HFFc6 (cell line): ENCODE data around the gene MBTPS1. TPM values are rescaled to one million over a fixed set of nuclear protein-coding genes. Genes with fewer than 3 reads are reported as not detected.

ENCODE experiments used
- DNase-seq: peaks from one replicate; pipeline ENCODE4 v3.0.0-alpha.2; 2018
- H3K27ac Mint-ChIP-seq: 2 replicates; pipeline ENCODE4 v1.8.0; 2020; ENCODE audit warnings: mild to moderate bottlenecking, mixed read lengths
- H3K27me3 Mint-ChIP-seq: 2 replicates; pipeline ENCODE4 v1.8.0; 2021; ENCODE audit warnings: mild to moderate bottlenecking, moderate library complexity, mixed read lengths; ENCODE audit not compliant: insufficient read depth
- H3K36me3 Mint-ChIP-seq: 2 replicates; pipeline ENCODE4 v1.8.0; 2021; ENCODE audit warnings: low read depth, mixed read lengths
- H3K4me1 Mint-ChIP-seq: 2 replicates; pipeline ENCODE4 v1.8.0; 2020; ENCODE audit warnings: low read depth, mixed read lengths
- H3K4me3 Mint-ChIP-seq: 2 replicates; pipeline ENCODE4 v1.8.0; 2020; ENCODE audit warnings: mild to moderate bottlenecking, moderate library complexity, mixed read lengths
- H3K9me3 Mint-ChIP-seq: 2 replicates; pipeline ENCODE4 v1.8.0; 2020; ENCODE audit warnings: mild to moderate bottlenecking, mixed read lengths
- CTCF ChIP-seq: fragments of 200-600 bp; sonication (generic); IDR thresholded peaks from 2 replicates; pipeline ENCODE4 v1.5.0; 2021; ENCODE audit warnings: antibody characterized with exemption, mild to moderate bottlenecking
- total RNA-seq, 6 experiments: library from RNA; stranded (reverse); fragmentation: NEBNext Ultra II Directional; extraction: Animal tissue kit (Norgen Biotek cat#: 25700); gene quantifications; 2 replicates in 1 of 6; 3 replicates in 5 of 6; pipeline ENCODE4 v1.2.3, GENCODE V29; 2021

The MBTPS1 gene
- total RNA-seq, 6 experiments from 2014 or later: 96.6 to 123 (median 102) TPM

- Mint-ChIP-seq H3K4me3 (no peak overlapping the region), H3K4me1 (peaks cover 16% of the 10 kb centered on the region), H3K36me3 (peaks cover 14% of the 10 kb centered on the region), H3K9me3 (no peaks in the 10 kb centered on the region), H3K27me3 (peaks cover 1% of the 10 kb centered on the region; the same call in 1 of the 2 replicates), H3K27ac (no peak overlapping the region)
- DNase-seq: no peak
- TF ChIP-seq CTCF: no peak
These were observed 20.2 kb downstream of the MBTPS1 start for GRCh38 chr16:84096447-84097005.

- H3K4me3 Mint-ChIP-seq: no peak overlapping the region
- TF ChIP-seq CTCF: no peak
- H3K27me3 Mint-ChIP-seq: peaks cover 1% of the 10 kb centered on the region; the same call in 1 of the 2 replicates
- H3K4me1 Mint-ChIP-seq: peaks cover 16% of the 10 kb centered on the region
- no peaks in the 10 kb centered on the region for H3K9me3 Mint-ChIP-seq
- no peak overlapping the region for H3K27ac Mint-ChIP-seq
- DNase-seq: no peak
- peaks cover 17% of the 10 kb centered on the region for H3K36me3 Mint-ChIP-seq
These were observed 21.3 kb downstream of the MBTPS1 start for GRCh38 chr16:84095466-84095865.

GRCh38 chr16:84093879-84094270 lies 22.9 kb downstream of the MBTPS1 start:
- no peak overlapping the region for H3K27ac Mint-ChIP-seq
- H3K36me3 Mint-ChIP-seq: peaks cover 20% of the 10 kb centered on the region
- TF ChIP-seq CTCF: no peak
- no peak for DNase-seq
- no peaks in the 10 kb centered on the region for H3K9me3 Mint-ChIP-seq
- peaks cover 1% of the 10 kb centered on the region; the same call in 1 of the 2 replicates for H3K27me3 Mint-ChIP-seq
- no peak overlapping the region for H3K4me3 Mint-ChIP-seq
- H3K4me1 Mint-ChIP-seq: peaks cover 3% of the 10 kb centered on the region

GRCh38 chr16:84093120-84093878 lies 23.4 kb downstream of the MBTPS1 start:
- Mint-ChIP-seq H3K9me3 (no peaks in the 10 kb centered on the region), H3K27ac (no peak overlapping the region), H3K36me3 (peaks cover 21% of the 10 kb centered on the region; the same call in 1 of the 2 replicates), H3K4me1 (no peaks in the 10 kb centered on the region), H3K4me3 (no peak overlapping the region), H3K27me3 (peaks cover 1% of the 10 kb centered on the region; the same call in 1 of the 2 replicates)
- TF ChIP-seq CTCF: no peak
- DNase-seq: no peak

- H3K36me3 Mint-ChIP-seq: peaks cover 26% of the 10 kb centered on the region; the same call in 1 of the 2 replicates
- no peaks in the 10 kb centered on the region for H3K4me1 Mint-ChIP-seq
- no peak for TF ChIP-seq CTCF
- no peaks in the 10 kb centered on the region for H3K9me3 Mint-ChIP-seq
- H3K27ac Mint-ChIP-seq: no peak overlapping the region
- peaks cover 1% of the 10 kb centered on the region; the same call in 1 of the 2 replicates for H3K27me3 Mint-ChIP-seq
- H3K4me3 Mint-ChIP-seq: no peak overlapping the region
- DNase-seq: no peak
These were observed 25.3 kb downstream of the MBTPS1 start for GRCh38 chr16:84091460-84091859.
